ENCODE results near the gene PRSS36. TPM values are rescaled to one million over a fixed set of nuclear protein-coding genes. Genes with fewer than 3 reads are reported as not detected.

The PRSS36 gene
- total RNA-seq, 4 donors from 2014 or later, result 1.0 to 8.1 (median 3.7) TPM; not detected in 1

- TF ChIP-seq POLR2A (IDR thresholded peaks at IDR 0.05), result no peak
- no peak for TF ChIP-seq CTCF (IDR thresholded peaks at IDR 0.05 in 4 of 5, conservative IDR thresholded peaks at IDR 0.05 in 1 of 5)
- Histone ChIP-seq H3K9me3 (no peaks in the 10 kb centered on the region), H3K4me1 (peaks cover 28 to 29% of the 10 kb centered on the region in 2 donors), H3K27ac (no peak overlapping the region), H3K27me3 (no peaks in the 10 kb centered on the region), H3K4me3 (no peak overlapping the region), H3K36me3 (peaks cover 0 to 37% of the 10 kb centered on the region in 2 donors)
- in situ Hi-C loops (cut with MboI; ENCODE audit: low sequenced_read_pairs in 4 of 4), result no loop called here
- DNase-seq (no peak), ATAC-seq (no peak)
- intact Hi-C loops (cut with DNase I; ENCODE audit: low total_unique reads), result no loop called here
Observed at GRCh38 chr16:31131841-31132271, 18.0 kb downstream of the PRSS36 start.

DNA sequence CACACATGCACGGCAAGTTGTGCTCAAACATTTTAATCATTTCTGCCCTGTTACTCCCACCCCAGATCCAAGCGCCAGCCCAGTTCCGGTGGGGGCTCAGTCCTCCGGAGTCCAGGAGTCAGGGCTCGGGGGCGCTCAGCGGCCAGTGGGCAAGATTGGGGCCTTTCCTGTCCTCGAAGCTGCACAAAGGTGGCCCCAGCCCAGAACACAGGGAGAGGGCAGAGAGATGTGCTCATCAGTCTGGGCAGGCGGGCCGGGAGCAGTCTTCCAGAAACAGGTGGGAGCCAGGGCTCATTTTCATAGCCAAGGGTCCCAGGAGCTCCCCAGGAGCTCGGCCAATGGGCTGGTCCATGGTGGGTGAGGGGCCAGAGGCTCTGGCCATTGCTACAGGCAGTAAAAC, 18.4 kb downstream of the PRSS36 start:
- intact Hi-C loops (cut with DNase I; ENCODE audit: low total_unique reads), result no loop called here
- Histone ChIP-seq H3K27me3 (no peaks in the 10 kb centered on the region), H3K4me3 (no peak overlapping the region), H3K27ac (no peak overlapping the region), H3K36me3 (peaks cover 0 to 37% of the 10 kb centered on the region in 2 donors), H3K4me1 (peaks cover 29 to 32% of the 10 kb centered on the region in 2 donors), H3K9me3 (no peaks in the 10 kb centered on the region)
- TF ChIP-seq POLR2A (IDR thresholded peaks at IDR 0.05) (no peak), CTCF (IDR thresholded peaks at IDR 0.05 in 4 of 5, conservative IDR thresholded peaks at IDR 0.05 in 1 of 5) (no peak)
- in situ Hi-C loops (cut with MboI; ENCODE audit: low sequenced_read_pairs in 4 of 4), result no loop called here
- ATAC-seq (no peak), DNase-seq (no peak)

- H3K27me3 ChIP-seq, result no peaks in the 10 kb centered on the region
- peaks cover 29 to 37% of the 10 kb centered on the region in 2 donors for H3K4me1 ChIP-seq
- no peak overlapping the region for H3K27ac ChIP-seq
- ATAC-seq, result no peak
- DNase-seq, result no peak
- H3K4me3 ChIP-seq, result no peak overlapping the region
- H3K36me3 ChIP-seq, result peaks cover 0 to 37% of the 10 kb centered on the region in 2 donors
- TF ChIP-seq POLR2A (IDR thresholded peaks at IDR 0.05) (no peak), CTCF (IDR thresholded peaks at IDR 0.05 in 4 of 5, conservative IDR thresholded peaks at IDR 0.05 in 1 of 5) (no peak)
- in situ Hi-C loops (cut with MboI; ENCODE audit: low sequenced_read_pairs in 4 of 4) (no loop called here), intact Hi-C loops (cut with DNase I; ENCODE audit: low total_unique reads) (no loop called here)
- no peaks in the 10 kb centered on the region for H3K9me3 ChIP-seq
Observed at GRCh38 chr16:31130899-31131298, 19.0 kb downstream of the PRSS36 start.

GRCh38 chr16:31130336-31130891, 19.5 kb downstream of the PRSS36 start:
- peaks cover 29 to 37% of the 10 kb centered on the region in 2 donors for H3K4me1 ChIP-seq
- H3K27me3 ChIP-seq, result no peaks in the 10 kb centered on the region
- no peak overlapping the region for H3K4me3 ChIP-seq
- DNase-seq (no peak), ATAC-seq (no peak)
- H3K9me3 ChIP-seq, result no peaks in the 10 kb centered on the region
- intact Hi-C loops (cut with DNase I; ENCODE audit: low total_unique reads) (no loop called here), in situ Hi-C loops (cut with MboI; ENCODE audit: low sequenced_read_pairs in 4 of 4) (no loop called here)
- H3K36me3 ChIP-seq, result peaks cover 0 to 37% of the 10 kb centered on the region in 2 donors
- TF ChIP-seq POLR2A (IDR thresholded peaks at IDR 0.05) (no peak), CTCF (IDR thresholded peaks at IDR 0.05 in 4 of 5, conservative IDR thresholded peaks at IDR 0.05 in 1 of 5) (no peak)
- H3K27ac ChIP-seq, result peak overlapping the region in 3 of 4 donors; percentile 65 to 77 (median 74)

Measured in gastrocnemius medialis (tissue), 4 donors.